Thoracic aorta (tissue), 2 donors: Measurements from ENCODE around the gene ATXN10. TPM values are rescaled to one million over a fixed set of nuclear protein-coding genes. Genes with fewer than 3 reads are reported as not detected.

ENCODE experiments used
- ATAC-seq: fragments of 150-250 bp; one replicate; pipeline ENCODE4 v1.8.0; 2017; ENCODE audit warnings: low read depth; ENCODE audit not compliant: insufficient number of reproducible peaks, low FRiP score
- DNase-seq: peaks from one replicate; pipeline ENCODE4 v3.0.0-alpha.2; 2020; ENCODE audit warnings: low spot score
- H3K27ac ChIP-seq, 2 donors: fragments of 200-600 bp; sonication (generic); 1 replicate in 1 of 2; 2 replicates in 1 of 2; pipeline ENCODE4 v1.5.1; 2016; ENCODE audit warnings: mild to moderate bottlenecking in 2 of 2, moderate library complexity in 2 of 2
- H3K27me3 ChIP-seq: fragments of 200-600 bp; sonication (generic); replicated peaks from 2 replicates; pipeline ENCODE4 v1.6.0; 2016; ENCODE audit warnings: mild to moderate bottlenecking; ENCODE audit not compliant: insufficient read depth
- H3K36me3 ChIP-seq: fragments of 200-600 bp; sonication (generic); one replicate; pipeline ENCODE4 v1.5.1; 2016
- H3K4me1 ChIP-seq, 2 donors: fragments of 200-600 bp; sonication (generic); 1 replicate in 1 of 2; 2 replicates in 1 of 2; pipeline versions ENCODE4 v1.5.1 to v1.6.0; 2016; ENCODE audit warnings: low read depth in 2 of 2, mild to moderate bottlenecking in 1 of 2; ENCODE audit not compliant: control insufficient read depth in 1 of 2
- H3K4me3 ChIP-seq: fragments of 200-600 bp; sonication (generic); 2 replicates; pipeline ENCODE4 v1.5.1; 2016; ENCODE audit warnings: mild to moderate bottlenecking
- H3K9me3 ChIP-seq: fragments of 200-600 bp; sonication (generic); 2 replicates; pipeline ENCODE4 v1.5.1; 2016
- total RNA-seq, 2 donors: library from RNA; depleted of rRNA; stranded (reverse); fragments of >200 nt; gene quantifications; one replicate each; pipeline versions ENCODE4 v1.1.0 to v1.2.3, GENCODE V29; 2016
- TF ChIP-seq, protein P1 (sequence below): fragments of 200-600 bp; sonication (generic); IDR thresholded peaks from one replicate; pipeline ENCODE4 v1.5.1; 2019; ENCODE audit warnings: antibody characterized with exemption

Gene ATXN10
- total RNA-seq, 2 donors from 2014 or later: 52.9 to 164 TPM

DNA sequence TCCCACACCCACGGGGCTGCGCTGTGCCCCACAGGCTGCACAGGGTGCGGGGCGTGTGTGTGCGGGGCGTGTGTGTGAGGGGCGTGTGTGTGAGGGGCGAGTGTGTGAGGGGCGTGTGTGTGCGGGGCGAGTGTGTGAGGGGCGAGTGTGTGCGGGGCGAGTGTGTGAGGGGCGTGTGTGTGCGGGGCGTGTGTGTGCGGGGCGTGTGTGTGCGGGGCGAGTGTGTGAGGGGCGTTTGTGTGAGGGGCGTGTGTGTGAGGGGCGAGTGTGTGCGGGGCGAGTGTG lies 218.7 kb downstream of the ATXN10 start:
- DNase-seq (no peak), ATAC-seq (no peak)
- Histone ChIP-seq H3K36me3 (no peaks in the 10 kb centered on the region), H3K4me1 (no peaks in the 10 kb centered on the region), H3K9me3 (no peaks in the 10 kb centered on the region), H3K4me3 (no peak overlapping the region), H3K27ac (no peak overlapping the region), H3K27me3 (no peaks in the 10 kb centered on the region)
- TF ChIP-seq, protein P1, sequence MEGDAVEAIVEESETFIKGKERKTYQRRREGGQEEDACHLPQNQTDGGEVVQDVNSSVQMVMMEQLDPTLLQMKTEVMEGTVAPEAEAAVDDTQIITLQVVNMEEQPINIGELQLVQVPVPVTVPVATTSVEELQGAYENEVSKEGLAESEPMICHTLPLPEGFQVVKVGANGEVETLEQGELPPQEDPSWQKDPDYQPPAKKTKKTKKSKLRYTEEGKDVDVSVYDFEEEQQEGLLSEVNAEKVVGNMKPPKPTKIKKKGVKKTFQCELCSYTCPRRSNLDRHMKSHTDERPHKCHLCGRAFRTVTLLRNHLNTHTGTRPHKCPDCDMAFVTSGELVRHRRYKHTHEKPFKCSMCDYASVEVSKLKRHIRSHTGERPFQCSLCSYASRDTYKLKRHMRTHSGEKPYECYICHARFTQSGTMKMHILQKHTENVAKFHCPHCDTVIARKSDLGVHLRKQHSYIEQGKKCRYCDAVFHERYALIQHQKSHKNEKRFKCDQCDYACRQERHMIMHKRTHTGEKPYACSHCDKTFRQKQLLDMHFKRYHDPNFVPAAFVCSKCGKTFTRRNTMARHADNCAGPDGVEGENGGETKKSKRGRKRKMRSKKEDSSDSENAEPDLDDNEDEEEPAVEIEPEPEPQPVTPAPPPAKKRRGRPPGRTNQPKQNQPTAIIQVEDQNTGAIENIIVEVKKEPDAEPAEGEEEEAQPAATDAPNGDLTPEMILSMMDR: no peak

DNA sequence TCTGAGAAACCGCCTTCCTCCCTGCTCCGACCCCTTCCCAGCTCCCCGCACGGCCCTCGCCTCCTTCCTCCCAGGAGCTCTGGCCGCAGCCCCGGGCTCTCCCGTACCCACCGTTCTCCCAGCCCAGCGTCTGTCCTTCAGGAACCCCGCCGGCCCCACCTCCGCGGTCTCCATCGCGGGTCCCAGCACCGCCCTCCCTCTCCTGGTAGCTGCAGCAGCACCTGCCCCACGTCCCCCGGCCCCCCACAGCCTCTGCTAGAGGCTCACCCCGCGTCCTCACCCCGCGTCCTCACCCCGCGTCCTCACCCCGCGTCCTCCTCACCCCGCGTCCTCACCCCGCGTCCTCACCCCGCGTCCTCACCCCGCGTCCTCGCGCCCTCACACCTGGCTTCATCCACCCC lies 219.4 kb downstream of the ATXN10 start:
- Histone ChIP-seq H3K36me3 (no peaks in the 10 kb centered on the region), H3K4me1 (no peaks in the 10 kb centered on the region), H3K9me3 (no peaks in the 10 kb centered on the region), H3K27me3 (no peaks in the 10 kb centered on the region), H3K27ac (no peak overlapping the region), H3K4me3 (no peak overlapping the region)
- TF ChIP-seq, protein P1: no peak
- DNase-seq: no peak
- no peak for ATAC-seq

DNA sequence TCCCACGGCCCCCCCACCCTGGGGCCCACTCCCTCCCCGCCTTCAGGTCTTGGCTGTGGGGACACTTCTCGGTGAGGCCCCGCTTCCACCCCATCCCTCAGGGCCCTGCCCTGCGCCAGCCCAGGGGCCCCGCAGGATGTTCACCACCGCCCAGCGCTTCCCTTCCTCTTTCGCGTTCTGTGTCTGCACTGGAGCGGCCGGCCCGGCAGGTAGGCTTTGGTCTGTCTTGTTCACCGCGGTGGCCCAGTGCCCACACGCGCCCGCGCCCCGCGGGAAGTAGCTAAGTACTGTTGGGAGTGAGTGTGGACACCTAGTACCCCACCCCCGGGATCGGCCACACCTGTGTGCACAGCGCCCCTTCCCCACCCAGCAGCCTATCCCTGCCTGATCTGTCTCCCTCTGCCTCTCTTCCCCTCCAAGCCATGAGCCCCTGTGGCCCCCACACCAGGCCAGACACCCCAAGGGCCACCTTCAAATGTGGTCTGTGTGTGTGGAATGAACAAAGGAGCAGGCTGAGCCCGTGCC lies 219.9 kb downstream of the ATXN10 start:
- Histone ChIP-seq H3K27me3 (no peaks in the 10 kb centered on the region), H3K4me3 (no peak overlapping the region), H3K4me1 (no peaks in the 10 kb centered on the region), H3K9me3 (no peaks in the 10 kb centered on the region), H3K27ac (no peak overlapping the region), H3K36me3 (no peaks in the 10 kb centered on the region)
- no peak for ATAC-seq
- no peak for DNase-seq
- TF ChIP-seq, protein P1: no peak

DNA sequence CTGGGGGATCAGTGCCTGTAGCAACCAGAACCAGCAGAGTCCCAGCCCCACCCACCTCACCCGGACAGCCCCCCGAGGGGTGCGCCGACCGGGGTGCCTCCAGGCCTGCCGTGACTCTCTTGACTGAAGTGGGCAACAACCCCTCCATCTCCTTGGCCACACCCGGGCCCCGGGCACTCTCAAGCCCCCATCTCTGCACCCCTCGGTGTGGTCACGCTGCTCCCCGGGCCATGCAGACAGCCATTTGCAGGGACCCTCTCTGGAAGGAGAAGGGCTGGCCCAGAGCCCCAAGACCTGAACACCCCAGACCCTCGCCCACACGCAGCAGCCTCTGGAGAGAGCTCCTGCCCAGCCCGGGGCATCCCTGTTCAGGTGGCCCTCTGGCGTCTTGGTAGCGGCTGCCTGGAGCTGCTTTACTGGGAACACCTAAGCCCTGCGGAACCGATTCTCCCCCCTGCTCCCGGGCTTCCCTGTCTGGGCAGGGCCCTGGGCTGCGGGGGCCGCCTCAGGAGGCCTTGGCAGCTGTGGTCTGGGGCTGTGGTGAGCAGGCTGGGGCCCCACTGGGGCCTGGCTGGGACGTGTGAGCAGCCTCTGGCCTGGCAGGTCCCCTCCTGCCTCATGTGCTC lies 220.5 kb downstream of the ATXN10 start:
- TF ChIP-seq, protein P1: no peak
- Histone ChIP-seq H3K4me1 (no peaks in the 10 kb centered on the region), H3K27me3 (no peaks in the 10 kb centered on the region), H3K9me3 (no peaks in the 10 kb centered on the region), H3K27ac (no peak overlapping the region), H3K4me3 (no peak overlapping the region), H3K36me3 (no peaks in the 10 kb centered on the region)
- no peak for ATAC-seq
- no peak for DNase-seq

DNA sequence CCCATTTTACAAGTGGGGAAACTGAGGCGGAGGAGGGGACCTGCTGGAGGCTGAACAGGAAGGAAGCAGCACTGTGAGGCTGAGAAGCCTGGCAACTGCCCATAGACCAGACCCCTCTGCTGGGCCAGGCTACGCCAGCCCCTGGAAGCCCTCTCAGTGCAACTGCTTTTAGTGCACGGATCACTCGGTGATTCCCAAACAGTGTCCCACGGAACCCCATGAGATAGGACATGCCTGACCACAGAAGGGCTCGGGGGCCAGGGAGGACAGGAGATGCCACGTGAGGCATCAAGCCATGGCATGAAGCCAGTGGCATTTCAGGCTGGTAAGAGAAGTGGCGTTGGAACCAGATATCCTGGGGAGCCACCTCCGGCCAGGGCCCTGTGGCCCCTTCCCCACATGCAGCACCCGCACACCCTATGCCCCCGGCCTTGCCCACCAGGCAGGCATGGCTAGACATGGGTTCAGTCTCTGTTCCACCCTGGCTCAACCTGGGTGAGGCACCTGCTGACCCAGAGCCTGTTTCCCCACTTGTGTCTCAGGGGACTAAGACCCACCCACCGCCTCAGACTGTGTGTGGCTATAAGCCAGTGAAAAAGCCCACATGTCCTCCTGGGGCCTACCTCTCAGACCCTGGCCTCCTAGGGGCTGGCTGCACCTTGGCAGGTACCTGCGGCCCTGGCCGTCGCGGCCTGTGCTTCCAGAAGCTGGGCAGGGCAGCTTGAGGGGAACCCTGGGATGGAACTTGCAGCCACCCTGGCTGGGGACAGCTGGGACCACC lies 221.2 kb downstream of the ATXN10 start:
- Histone ChIP-seq H3K27ac (no peak overlapping the region), H3K4me3 (no peak overlapping the region), H3K27me3 (no peaks in the 10 kb centered on the region), H3K4me1 (no peaks in the 10 kb centered on the region), H3K9me3 (no peaks in the 10 kb centered on the region), H3K36me3 (no peaks in the 10 kb centered on the region)
- DNase-seq (no peak), ATAC-seq (no peak)
- TF ChIP-seq, protein P1: no peak
